HG02938 (cell line): Measurements from ENCODE around the gene NLRP5.
"Not testable (repeated sequence)": the region's sequence is repeated elsewhere in the genome, so short reads cannot be mapped to it uniquely, and the experiment has no call there.

ENCODE experiments used
- ATAC-seq: cut with Tn5 transposase; IDR thresholded peaks from one replicate; pipeline ENCODE4 v1.9.1; 2021; ENCODE audit warnings: mild to moderate bottlenecking, moderate library complexity; ENCODE audit not compliant: unreplicated experiment

The NLRP5 gene

GRCh38 chr19:56098237-56098636, 111.7 kb downstream of the NLRP5 start:
- ATAC-seq = not testable (repeated sequence)

GRCh38 chr19:56098731-56099568, 112.4 kb downstream of the NLRP5 start:
- no peak for ATAC-seq

GRCh38 chr19:56099638-56100539, 113.3 kb downstream of the NLRP5 start:
- ATAC-seq = no peak

GRCh38 chr19:56101095-56101494, 114.5 kb downstream of the NLRP5 start:
- no peak for ATAC-seq

- no peak for ATAC-seq
Measured at GRCh38 chr19:56101746-56102535, 115.4 kb downstream of the NLRP5 start.

- no peak for ATAC-seq
Measured at GRCh38 chr19:56103027-56103614, 116.5 kb downstream of the NLRP5 start.

- ATAC-seq = no peak
Measured at GRCh38 chr19:56104423-56104822, 117.8 kb downstream of the NLRP5 start.

GRCh38 chr19:56105090-56105701, 118.6 kb downstream of the NLRP5 start:
- no peak for ATAC-seq

GRCh38 chr19:56105831-56106396, 119.3 kb downstream of the NLRP5 start:
- ATAC-seq = not testable (repeated sequence)

GRCh38 chr19:56106397-56106849, 119.8 kb downstream of the NLRP5 start:
- ATAC-seq = no peak

GRCh38 chr19:56106993-56107392, 120.4 kb downstream of the NLRP5 start:
- no peak for ATAC-seq

GRCh38 chr19:56107626-56108351, 121.2 kb downstream of the NLRP5 start:
- no peak for ATAC-seq

- ATAC-seq = no peak
Measured at GRCh38 chr19:56108447-56109195, 122.0 kb downstream of the NLRP5 start.

GRCh38 chr19:56109226-56109625, 122.7 kb downstream of the NLRP5 start:
- ATAC-seq = no peak

GRCh38 chr19:56110515-56111448, 124.2 kb downstream of the NLRP5 start:
- ATAC-seq = no peak
